NCI-H187 treated with DMSO at 0.1 percent for 48 hours (cell line): ENCODE measurements around the gene SYF2.

Experiments used
- DNase-seq: peaks from one replicate; lab custom pipeline; 2025; lab: John Stamatoyannopoulos, UW

The SYF2 gene

DNA sequence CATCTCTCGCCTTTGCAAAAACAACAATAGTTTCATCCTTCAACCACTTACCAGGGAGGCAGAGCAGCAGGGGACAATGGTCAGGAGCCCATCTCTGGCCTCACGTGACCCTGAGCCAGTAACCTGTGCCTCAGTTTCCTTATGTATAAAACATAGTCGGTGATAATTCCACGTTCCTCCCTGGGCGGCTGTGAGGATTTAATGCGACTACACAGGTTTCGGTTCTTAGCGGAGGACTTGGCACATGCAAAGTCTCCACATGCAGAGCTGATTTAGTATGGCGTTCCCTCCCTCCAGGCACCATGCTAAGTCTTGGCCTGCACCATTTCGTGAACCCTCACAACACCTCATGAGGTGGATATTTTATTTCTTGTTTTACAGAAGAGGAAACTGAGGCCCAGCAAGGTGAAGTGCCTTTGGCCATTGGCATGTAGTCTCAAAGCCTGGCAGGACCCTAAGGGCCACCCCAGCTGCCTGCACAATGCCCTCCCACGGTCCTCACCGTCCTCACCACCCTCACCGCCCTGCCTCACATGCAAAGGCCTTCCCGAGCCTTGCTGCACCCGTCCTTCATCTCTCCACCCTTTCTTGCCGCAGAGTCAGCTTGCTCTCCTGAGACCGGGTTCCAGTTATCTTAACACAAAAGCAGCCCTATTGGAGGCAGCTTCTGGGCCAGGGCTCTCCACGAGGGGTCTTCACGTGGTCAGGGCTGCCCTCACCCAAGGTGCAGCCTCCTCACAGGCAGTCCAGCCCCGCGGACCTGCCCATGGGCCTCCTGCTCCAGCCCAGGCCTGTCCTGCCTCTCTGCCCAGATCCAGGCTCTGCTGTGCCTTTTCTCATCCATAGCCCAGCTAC, 48.9 kb downstream of the SYF2 start:
- no peak for DNase-seq

GRCh38 chr1:25182629-25183028, 49.7 kb downstream of the SYF2 start:
- DNase-seq = no peak

DNA sequence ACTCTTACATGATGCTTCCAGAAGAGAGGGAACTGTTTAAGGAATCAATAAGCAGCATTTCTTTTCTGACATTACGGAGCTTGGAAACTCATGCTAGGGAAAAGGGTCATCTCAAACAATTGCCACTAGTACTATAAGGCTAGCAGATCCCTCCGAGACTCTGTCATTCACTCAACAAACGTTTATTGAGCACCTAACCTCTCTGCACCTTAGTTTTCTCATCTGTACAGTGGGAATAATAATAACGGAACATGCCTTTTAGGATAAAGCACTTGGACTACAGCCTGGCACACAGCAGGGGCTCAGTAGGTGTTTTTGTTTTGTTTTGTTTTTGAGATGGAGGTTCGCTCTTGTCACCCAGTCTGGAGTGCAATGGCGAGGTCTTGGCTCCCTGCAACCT, 51.3 kb downstream of the SYF2 start:
- DNase-seq = no peak

DNA sequence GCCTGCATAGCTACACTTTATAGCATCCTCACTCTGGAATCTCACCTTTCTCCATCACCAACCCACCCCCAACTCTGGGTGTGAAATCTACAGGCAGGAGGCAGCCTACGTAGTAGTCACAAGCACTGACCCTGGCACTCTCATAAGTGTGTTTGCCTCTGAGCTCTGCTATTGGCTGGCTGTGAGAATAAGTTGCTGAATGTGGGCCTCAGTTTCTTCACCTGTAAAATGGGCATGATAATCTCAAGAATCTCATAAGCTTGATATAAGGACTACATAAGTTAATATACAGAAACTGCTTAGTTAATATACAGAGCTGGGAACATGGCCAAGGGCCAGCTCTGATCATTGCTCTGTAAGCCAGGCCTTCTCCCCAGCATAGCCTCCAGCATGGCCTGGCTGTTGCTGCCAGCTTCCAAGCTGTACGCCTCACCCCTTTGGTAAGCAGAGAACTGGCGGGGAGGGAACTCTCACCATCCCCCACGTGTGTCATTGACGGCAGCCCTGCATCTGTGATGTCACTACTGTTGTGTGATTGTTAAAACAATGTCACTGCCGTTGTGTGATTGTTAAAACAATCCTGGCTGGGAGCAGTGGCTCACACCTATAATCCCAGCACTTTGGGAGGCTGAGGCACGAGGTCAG, 53.3 kb downstream of the SYF2 start:
- DNase-seq = no peak

DNA sequence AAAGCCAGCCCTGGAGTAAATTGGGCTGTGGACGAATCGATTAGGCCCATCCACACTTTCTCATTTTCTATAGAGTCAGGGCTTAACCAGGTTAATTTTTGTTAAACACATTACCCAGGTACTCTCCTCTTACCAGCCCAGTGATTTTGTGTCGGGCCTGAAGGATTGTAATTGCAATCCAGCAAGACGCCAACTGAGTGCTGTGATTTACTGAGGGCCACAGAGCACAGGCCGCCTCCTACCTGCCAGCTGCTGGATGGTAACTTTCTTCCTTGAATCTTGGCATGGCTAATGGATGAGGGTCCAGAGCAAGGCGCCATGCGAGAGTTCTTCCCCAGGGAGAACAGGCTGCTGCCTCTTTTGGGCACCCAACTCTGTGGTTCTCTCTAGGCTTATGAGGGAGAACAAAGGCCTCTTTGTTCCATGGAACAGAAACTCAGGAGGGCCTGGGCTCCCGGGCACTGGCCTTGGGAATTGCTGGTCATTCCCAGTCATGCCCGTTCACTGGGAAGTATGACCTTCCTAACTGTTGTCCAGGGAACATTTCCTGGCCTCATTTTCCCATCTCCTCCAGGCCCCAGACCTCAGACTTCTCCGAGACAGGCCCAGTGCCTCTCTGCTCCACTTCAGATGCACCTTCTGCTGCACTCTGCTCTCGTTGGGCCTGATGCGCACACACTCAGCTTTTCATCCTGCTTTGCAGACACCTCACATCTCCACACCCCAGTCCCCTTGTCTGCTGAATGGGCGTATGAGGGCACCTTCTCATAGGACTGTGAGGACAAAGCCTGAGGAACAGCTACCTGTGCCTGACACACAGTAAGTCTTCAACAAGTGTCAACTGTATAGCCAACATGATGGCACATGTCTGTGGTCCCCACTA, 57.3 kb downstream of the SYF2 start:
- DNase-seq = no peak

DNA sequence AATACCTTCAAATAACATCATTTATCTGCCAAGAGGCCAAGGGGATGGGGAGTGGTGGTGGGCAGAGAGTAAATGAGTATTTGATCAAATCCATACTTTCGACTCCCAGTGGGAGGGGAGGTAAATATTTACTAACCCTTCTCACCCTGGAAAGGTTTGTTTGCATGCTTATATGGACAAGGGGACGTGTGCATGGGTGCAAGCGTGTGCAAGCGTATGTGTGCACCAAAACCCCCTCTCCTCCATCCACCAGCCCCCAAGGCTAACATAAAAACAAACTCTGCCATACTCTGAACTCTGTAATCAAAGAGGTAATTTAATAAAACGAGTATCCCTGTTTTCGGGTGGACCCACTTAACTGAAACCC, 58.0 kb downstream of the SYF2 start:
- no peak for DNase-seq

DNA sequence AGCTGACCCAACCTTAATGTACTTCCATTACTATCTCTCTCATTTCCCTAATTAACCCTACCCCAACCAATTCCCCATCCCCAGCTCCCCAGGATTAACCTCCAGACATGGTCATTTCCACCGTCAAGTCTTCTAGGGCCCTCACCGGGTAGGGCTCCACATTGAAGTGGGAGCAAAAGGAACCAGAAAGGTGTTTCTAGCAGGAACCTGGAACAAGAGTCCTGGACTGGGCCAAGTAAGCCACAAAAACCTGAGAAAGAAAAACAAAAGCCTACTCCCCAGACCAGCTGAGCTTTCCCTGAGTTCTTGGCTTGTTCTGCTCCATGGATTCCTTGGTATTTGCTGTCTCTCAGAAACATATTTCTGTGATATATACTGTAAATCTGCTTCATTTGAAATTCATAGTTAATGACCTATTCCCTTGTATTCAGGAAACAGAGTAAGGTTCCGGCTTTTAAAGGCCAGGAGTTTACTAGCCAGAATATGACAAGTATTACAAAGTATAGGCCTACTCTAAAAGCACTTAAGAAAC, 58.4 kb downstream of the SYF2 start:
- DNase-seq = no peak
